Measurements from ENCODE around the gene CLEC4G. TPM values are rescaled to one million over a fixed set of nuclear protein-coding genes. Genes with fewer than 3 reads are reported as not detected.
"Not testable (repeated sequence)": the region's sequence is repeated elsewhere in the genome, so short reads cannot be mapped to it uniquely, and the experiment has no call there.

CLEC4G gene
- total RNA-seq, 1 donor from 2014 or later = 10.1 TPM

- peak; percentile 64 for DNase-seq (ENCODE audit: low spot score)
Measured at GRCh38 chr19:7746903-7747884, 15.3 kb upstream of the CLEC4G start, which contains the start of gene CD209. Gene CD209 (minus strand): TSS chr19:7747534. CDS start chr19:7747511, 23 bp downstream.

- not testable (repeated sequence) for DNase-seq (ENCODE audit: low spot score)
Measured at GRCh38 chr19:7746306-7746705, 14.4 kb upstream of the CLEC4G start.

- peak; percentile 68 for DNase-seq (ENCODE audit: low spot score)
Measured at GRCh38 chr19:7744871-7745650, 13.2 kb upstream of the CLEC4G start.

- DNase-seq (ENCODE audit: low spot score) = peak; percentile 43
Measured at GRCh38 chr19:7744199-7744786, 12.4 kb upstream of the CLEC4G start.

- peak; percentile 57 for DNase-seq (ENCODE audit: low spot score)
Measured at GRCh38 chr19:7743425-7743841, 11.5 kb upstream of the CLEC4G start.

- DNase-seq (ENCODE audit: low spot score) = peak; percentile 45
Measured at GRCh38 chr19:7742991-7743390, 11.1 kb upstream of the CLEC4G start.

- DNase-seq (ENCODE audit: low spot score) = peak; percentile 55
Measured at GRCh38 chr19:7742575-7742974, 10.7 kb upstream of the CLEC4G start.

GRCh38 chr19:7740682-7741054 lies 8.8 kb upstream of the CLEC4G start:
- DNase-seq (ENCODE audit: low spot score) = peak; percentile 8

GRCh38 chr19:7739801-7740681 lies 8.1 kb upstream of the CLEC4G start:
- peak; percentile 68 for DNase-seq (ENCODE audit: low spot score)

- no peak for DNase-seq (ENCODE audit: low spot score)
Measured at GRCh38 chr19:7739211-7739755, 7.4 kb upstream of the CLEC4G start.

- peak; percentile 49 for DNase-seq (ENCODE audit: low spot score)
Measured at GRCh38 chr19:7738023-7738422, 6.1 kb upstream of the CLEC4G start.

GRCh38 chr19:7737215-7737614 lies 5.3 kb upstream of the CLEC4G start:
- DNase-seq (ENCODE audit: low spot score) = peak; percentile 35

GRCh38 chr19:7736148-7736547 lies 4.2 kb upstream of the CLEC4G start:
- DNase-seq (ENCODE audit: low spot score) = no peak

- no peak for DNase-seq (ENCODE audit: low spot score)
Measured at GRCh38 chr19:7734220-7735203, 2.6 kb upstream of the CLEC4G start.

GRCh38 chr19:7733376-7733775 lies 1.5 kb upstream of the CLEC4G start:
- no peak for DNase-seq (ENCODE audit: low spot score)

- no peak for DNase-seq (ENCODE audit: low spot score)
Measured at GRCh38 chr19:7731615-7732014, 295 bp downstream of the CLEC4G start.

- no peak for DNase-seq (ENCODE audit: low spot score)
Measured at GRCh38 chr19:7731218-7731595, 703 bp downstream of the CLEC4G start.

- no peak for DNase-seq (ENCODE audit: low spot score)
Measured at GRCh38 chr19:7730286-7731217, 1.4 kb downstream of the CLEC4G start.

Measured in mesenteric fat pad (tissue), 1 donor.